Measurements from ENCODE around the gene BCOR. TPM values are rescaled to one million over a fixed set of nuclear protein-coding genes. Genes with fewer than 3 reads are reported as not detected.

The BCOR gene
- total RNA-seq, 3 donors from 2014 or later, result 53.4 to 58.5 (median 54.5) TPM

- no peak for DNase-seq
- H3K9me3 Mint-ChIP-seq, result no peaks in the 10 kb centered on the region
- ATAC-seq, result no peak
- H3K27me3 Mint-ChIP-seq (ENCODE audit: low read depth), result no peaks in the 10 kb centered on the region
- H3K36me3 Mint-ChIP-seq (ENCODE audit: insufficient read depth), result peaks cover 3% of the 10 kb centered on the region
- H3K4me3 Mint-ChIP-seq, result no peak overlapping the region
- peaks cover 57% of the 10 kb centered on the region for H3K4me1 Mint-ChIP-seq (ENCODE audit: low read depth)
These were observed 10.1 kb downstream of the BCOR start for GRCh38 chrX:40087425-40088298.

GRCh38 chrX:40086569-40087335 lies 11.0 kb downstream of the BCOR start:
- no peaks in the 10 kb centered on the region for H3K27me3 Mint-ChIP-seq (ENCODE audit: low read depth)
- no peak for DNase-seq
- no peak for ATAC-seq
- peaks cover 60% of the 10 kb centered on the region for H3K4me1 Mint-ChIP-seq (ENCODE audit: low read depth)
- H3K4me3 Mint-ChIP-seq, result no peak overlapping the region
- no peaks in the 10 kb centered on the region for H3K9me3 Mint-ChIP-seq
- H3K36me3 Mint-ChIP-seq (ENCODE audit: insufficient read depth), result no peaks in the 10 kb centered on the region

DNA sequence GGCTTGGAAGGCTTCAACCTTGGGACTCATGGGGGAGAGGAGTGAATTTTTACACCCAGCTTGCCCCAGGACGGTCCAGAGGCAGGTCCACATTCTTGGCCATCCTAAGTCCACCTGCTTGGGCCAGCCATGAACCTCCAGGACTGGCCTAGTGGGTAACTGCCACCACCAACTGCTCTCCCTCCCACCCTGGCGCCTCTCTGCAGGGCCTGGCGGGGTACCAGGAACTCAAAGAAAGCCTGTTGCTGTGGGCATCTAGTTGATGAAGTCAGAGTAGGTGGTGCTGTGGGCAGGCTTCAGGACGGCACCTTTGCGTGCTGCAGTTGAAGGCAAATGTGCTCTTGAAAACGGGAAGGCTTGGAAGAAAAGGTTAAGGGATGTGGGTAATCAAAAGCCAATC lies 12.0 kb downstream of the BCOR start:
- ATAC-seq (no peak), DNase-seq (no peak)
- no peaks in the 10 kb centered on the region for H3K36me3 Mint-ChIP-seq (ENCODE audit: insufficient read depth)
- no peak overlapping the region for H3K4me3 Mint-ChIP-seq
- no peaks in the 10 kb centered on the region for H3K9me3 Mint-ChIP-seq
- peaks cover 59% of the 10 kb centered on the region for H3K4me1 Mint-ChIP-seq (ENCODE audit: low read depth)
- no peaks in the 10 kb centered on the region for H3K27me3 Mint-ChIP-seq (ENCODE audit: low read depth)

DNA sequence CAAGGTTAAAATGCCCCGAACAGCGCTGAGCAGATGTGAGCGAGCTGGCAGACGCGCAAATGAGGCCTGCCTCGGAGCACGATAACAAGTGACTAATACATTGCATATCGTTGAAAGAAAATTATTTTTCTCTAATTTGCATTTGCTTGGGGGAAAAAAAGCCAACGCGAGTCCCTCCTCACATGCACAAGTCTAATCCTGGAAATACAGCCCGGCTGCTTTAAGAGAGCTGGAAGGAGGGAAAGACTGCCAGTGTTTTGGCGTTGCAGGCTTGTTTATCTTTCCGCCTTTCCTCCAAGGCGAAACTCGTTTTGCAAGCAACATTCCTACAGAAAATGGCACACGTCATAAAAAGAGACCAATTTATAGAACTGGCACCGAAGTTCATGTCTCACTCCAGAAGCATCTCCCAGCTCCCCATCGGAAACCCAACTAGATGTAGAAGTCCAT lies 12.6 kb downstream of the BCOR start:
- peaks cover 60% of the 10 kb centered on the region for H3K4me1 Mint-ChIP-seq (ENCODE audit: low read depth)
- no peaks in the 10 kb centered on the region for H3K27me3 Mint-ChIP-seq (ENCODE audit: low read depth)
- DNase-seq, result no peak
- no peak overlapping the region for H3K4me3 Mint-ChIP-seq
- H3K9me3 Mint-ChIP-seq, result no peaks in the 10 kb centered on the region
- peak in 1 of 2 donors; percentile 26 for ATAC-seq
- H3K36me3 Mint-ChIP-seq (ENCODE audit: insufficient read depth), result peaks cover 2% of the 10 kb centered on the region

DNA sequence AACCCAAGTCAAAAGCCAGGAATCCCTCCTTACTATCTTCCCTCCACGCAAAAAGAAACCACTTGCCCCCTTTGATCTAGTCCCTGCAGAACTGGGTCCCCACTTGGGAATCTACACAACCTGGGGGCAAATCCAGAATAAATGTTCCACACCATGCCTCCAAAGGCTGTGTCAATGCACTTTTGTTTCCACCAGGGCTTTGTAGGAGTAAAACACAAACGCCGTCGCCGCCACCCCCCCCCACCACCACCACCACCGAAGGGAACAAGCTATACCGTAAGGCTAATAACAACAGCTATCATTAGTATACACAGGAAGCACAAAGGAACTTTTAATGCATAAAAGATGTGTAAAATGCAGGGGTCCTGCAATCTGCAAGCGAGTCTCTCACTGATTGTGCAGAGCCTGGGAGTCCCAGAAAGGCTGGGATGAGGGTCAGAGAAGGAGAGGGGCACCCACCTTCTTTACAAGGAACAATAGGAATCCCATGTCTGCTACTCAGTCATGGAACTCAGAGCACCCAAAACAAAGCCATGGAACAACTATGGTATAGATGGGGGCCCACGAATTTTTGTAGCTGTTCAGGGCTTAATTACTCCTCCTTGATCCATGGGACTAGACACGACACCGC lies 13.2 kb downstream of the BCOR start:
- DNase-seq (no peak), ATAC-seq (no peak)
- no peaks in the 10 kb centered on the region for H3K27me3 Mint-ChIP-seq (ENCODE audit: low read depth)

DNA sequence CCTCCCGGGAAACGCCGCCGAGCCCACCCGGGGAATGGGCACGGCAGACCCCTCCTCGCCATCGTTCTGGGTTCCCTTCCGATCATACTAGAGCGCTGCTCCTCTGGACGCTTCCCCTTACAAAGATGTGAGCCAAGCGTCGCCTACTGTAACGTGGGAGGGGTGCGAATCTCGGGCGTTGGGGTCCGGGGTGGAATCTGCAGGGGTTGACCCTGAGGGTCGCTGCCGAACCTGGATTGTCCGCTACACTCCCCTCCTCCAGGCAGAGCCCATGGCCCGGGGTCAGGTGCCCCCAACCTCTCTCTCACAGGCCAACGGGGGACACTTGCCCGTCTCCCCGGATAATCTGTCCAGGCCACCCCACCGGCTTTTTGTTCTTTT lies 13.8 kb downstream of the BCOR start:
- no peak for DNase-seq
- H3K9me3 Mint-ChIP-seq, result no peaks in the 10 kb centered on the region
- H3K27me3 Mint-ChIP-seq (ENCODE audit: low read depth), result no peaks in the 10 kb centered on the region
- peaks cover 2% of the 10 kb centered on the region for H3K36me3 Mint-ChIP-seq (ENCODE audit: insufficient read depth)
- no peak for ATAC-seq
- peak overlapping the region; percentile 71 for H3K4me3 Mint-ChIP-seq
- peaks cover 61% of the 10 kb centered on the region for H3K4me1 Mint-ChIP-seq (ENCODE audit: low read depth)

More for the DNA sequence above, 13.2 kb downstream of the BCOR start:
- no peaks in the 10 kb centered on the region for H3K9me3 Mint-ChIP-seq
- peaks cover 2% of the 10 kb centered on the region for H3K36me3 Mint-ChIP-seq (ENCODE audit: insufficient read depth)
- H3K4me3 Mint-ChIP-seq, result peak overlapping the region; percentile 71
- peaks cover 62% of the 10 kb centered on the region for H3K4me1 Mint-ChIP-seq (ENCODE audit: low read depth)

GRCh38 chrX:40083120-40083978 lies 14.4 kb downstream of the BCOR start:
- Mint-ChIP-seq H3K36me3 (ENCODE audit: insufficient read depth) (peaks cover 2% of the 10 kb centered on the region), H3K27me3 (ENCODE audit: low read depth) (no peaks in the 10 kb centered on the region), H3K4me3 (peak overlapping the region; percentile 71), H3K4me1 (ENCODE audit: low read depth) (peaks cover 58% of the 10 kb centered on the region), H3K9me3 (no peaks in the 10 kb centered on the region)
- DNase-seq (no peak), ATAC-seq (peak; percentile 31 to 41)

DNA sequence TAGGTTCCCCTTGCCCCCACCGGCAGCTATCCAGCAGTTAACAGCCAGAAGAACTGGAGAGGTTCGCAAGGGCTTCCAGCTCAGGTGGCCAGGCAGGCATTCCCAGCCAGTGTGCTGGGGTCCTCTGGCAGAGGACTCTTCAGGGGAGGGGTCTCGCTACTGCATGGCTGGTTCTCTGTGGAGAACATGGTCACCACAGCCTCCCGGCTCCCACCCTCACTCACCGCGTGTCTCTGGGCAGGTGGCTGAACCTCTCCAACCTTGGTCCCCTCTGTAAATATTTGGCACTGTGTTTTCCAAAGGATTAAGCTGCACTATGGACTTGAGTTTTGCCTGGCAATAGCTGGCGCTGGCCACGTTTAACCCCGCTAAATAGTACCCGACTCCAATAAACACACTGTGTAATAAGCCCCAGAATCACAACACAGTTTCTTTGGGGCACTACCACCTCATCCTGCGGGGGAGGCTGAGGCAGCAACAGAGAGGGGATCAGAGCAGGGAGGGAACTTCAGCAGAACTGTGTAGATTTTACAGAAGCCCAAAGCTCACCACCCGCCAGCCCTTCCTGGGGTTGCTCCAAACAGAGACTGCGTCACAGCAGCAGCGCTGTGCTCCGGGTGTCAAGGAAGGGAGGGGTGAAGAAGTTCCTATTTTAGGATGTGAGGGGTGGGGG lies 15.2 kb downstream of the BCOR start:
- DNase-seq, result no peak
- Mint-ChIP-seq H3K9me3 (no peaks in the 10 kb centered on the region), H3K4me1 (ENCODE audit: low read depth) (peaks cover 62% of the 10 kb centered on the region), H3K36me3 (ENCODE audit: insufficient read depth) (peaks cover 2% of the 10 kb centered on the region), H3K4me3 (peak overlapping the region; percentile 61), H3K27me3 (ENCODE audit: low read depth) (no peaks in the 10 kb centered on the region)
- peak in 1 of 2 donors; percentile 19 for ATAC-seq

- no peaks in the 10 kb centered on the region for H3K27me3 Mint-ChIP-seq (ENCODE audit: low read depth)
- DNase-seq (no peak), ATAC-seq (no peak)
- H3K9me3 Mint-ChIP-seq, result no peaks in the 10 kb centered on the region
- H3K36me3 Mint-ChIP-seq (ENCODE audit: insufficient read depth), result peaks cover 3% of the 10 kb centered on the region
- no peak overlapping the region for H3K4me3 Mint-ChIP-seq
- peaks cover 58% of the 10 kb centered on the region for H3K4me1 Mint-ChIP-seq (ENCODE audit: low read depth)
These were observed 16.1 kb downstream of the BCOR start for GRCh38 chrX:40081679-40082068.

- DNase-seq (no peak), ATAC-seq (no peak)
- no peaks in the 10 kb centered on the region for H3K9me3 Mint-ChIP-seq
- peaks cover 7% of the 10 kb centered on the region for H3K36me3 Mint-ChIP-seq (ENCODE audit: insufficient read depth)
- peaks cover 53% of the 10 kb centered on the region for H3K4me1 Mint-ChIP-seq (ENCODE audit: low read depth)
- H3K4me3 Mint-ChIP-seq, result no peak overlapping the region
- H3K27me3 Mint-ChIP-seq (ENCODE audit: low read depth), result no peaks in the 10 kb centered on the region
These were observed 16.7 kb downstream of the BCOR start for GRCh38 chrX:40080894-40081678.

- Mint-ChIP-seq H3K36me3 (ENCODE audit: insufficient read depth) (peaks cover 8% of the 10 kb centered on the region), H3K27me3 (ENCODE audit: low read depth) (no peaks in the 10 kb centered on the region), H3K9me3 (no peaks in the 10 kb centered on the region), H3K4me3 (no peak overlapping the region), H3K4me1 (ENCODE audit: low read depth) (peaks cover 42% of the 10 kb centered on the region)
- ATAC-seq (no peak), DNase-seq (no peak)
These were observed 18.2 kb downstream of the BCOR start for GRCh38 chrX:40079572-40079971.

DNA sequence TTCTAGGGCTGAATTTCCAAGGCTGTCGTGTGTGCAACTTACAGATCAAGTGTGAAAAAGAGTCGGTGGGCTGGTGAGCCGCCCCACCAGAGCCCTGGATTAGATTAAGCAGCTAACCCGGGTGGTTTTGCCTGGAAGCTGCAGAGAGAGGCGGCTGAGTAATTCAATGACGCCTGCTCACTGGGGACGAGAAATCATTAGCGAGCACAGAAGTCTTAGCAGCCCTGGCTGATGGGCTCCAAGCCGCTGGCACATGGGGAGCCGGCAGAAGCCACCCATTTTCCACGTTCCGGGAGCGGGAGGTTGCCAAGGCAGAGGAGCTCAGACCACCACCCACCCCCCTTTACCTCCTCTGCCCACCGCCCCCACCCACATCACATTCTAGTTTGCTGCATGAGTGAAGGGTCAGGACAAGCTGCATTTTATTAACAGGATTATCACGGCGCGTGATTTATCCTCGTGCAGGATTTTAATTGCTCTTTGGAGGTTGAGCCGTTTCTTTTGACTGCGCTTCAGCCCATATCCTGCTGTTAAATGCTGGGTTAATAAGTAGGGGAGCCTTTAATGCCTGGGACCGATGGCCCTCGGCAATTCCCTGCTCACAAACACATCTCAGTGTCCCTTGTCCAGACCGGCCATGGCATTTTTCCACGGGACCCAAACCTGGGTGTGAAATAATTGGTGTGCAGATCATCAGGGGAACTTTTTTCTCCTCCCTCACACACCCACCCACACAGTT lies 19.1 kb downstream of the BCOR start:
- DNase-seq (no peak), ATAC-seq (no peak)
- Mint-ChIP-seq H3K4me1 (ENCODE audit: low read depth) (peaks cover 34% of the 10 kb centered on the region), H3K4me3 (no peak overlapping the region), H3K36me3 (ENCODE audit: insufficient read depth) (peaks cover 13% of the 10 kb centered on the region), H3K9me3 (no peaks in the 10 kb centered on the region), H3K27me3 (ENCODE audit: low read depth) (no peaks in the 10 kb centered on the region)
